ENCODE data around the gene NR2C2. TPM values are rescaled to one million over a fixed set of nuclear protein-coding genes. Genes with fewer than 3 reads are reported as not detected.
A peak's percentile ranks its signal among the peaks of the same experiment; 100 is the strongest.

NR2C2 gene
- total and polyA plus RNA-seq, 9 of the 15 experiments (the other 6 are each of a cell fraction or from before 2014, with no cell fraction given), result 6.1 to 33.0 (median 14.6) TPM

GRCh38 chr3:15052335-15053242 lies 105.2 kb downstream of the NR2C2 start:
- Histone ChIP-seq H3K4me1 (replicated peaks in 1 of 2; ENCODE audit: control insufficient read depth in 2 of 2, insufficient read depth in 2 of 2, low read length in 2 of 2) (peaks cover 40 to 45% of the 10 kb centered on the region in 2 experiments), H3K9me3 (replicated peaks; ENCODE audit: control insufficient read depth, insufficient read depth, low read depth, low read length) (no peaks in the 10 kb centered on the region), H3K79me2 (ENCODE audit: control insufficient read depth, insufficient read depth, low read length) (peaks cover 91% of the 10 kb centered on the region), H3K36me3 (ENCODE audit: control insufficient read depth, insufficient read depth, low read length) (peaks cover 94% of the 10 kb centered on the region), H4K20me1 (replicated peaks; ENCODE audit: control insufficient read depth, insufficient read depth, low read length) (peaks cover 36% of the 10 kb centered on the region), H2AFZ (ENCODE audit: low read depth, low read length) (no peak overlapping the region), H3K9ac (ENCODE audit: insufficient read depth in 1 of 2, low read depth in 2 of 2, low read length in 2 of 2) (peak overlapping the region; percentile 14 to 70; a peak in 3 of 4 replicates), H3K4me2 (ENCODE audit: insufficient read depth, low read length) (peak overlapping the region; percentile 64), H3K27ac (ENCODE audit: extremely low read depth, low read depth, low read length) (peak overlapping the region; percentile 71; the same call in 2 of the 3 replicates), H3K27me3 (ENCODE audit: control insufficient read depth in 2 of 2, insufficient read depth in 2 of 2, low read length in 2 of 2) (no peaks in the 10 kb centered on the region), H3K4me3 (no peak overlapping the region), H3K9me1 (ENCODE audit: control insufficient read depth, insufficient read depth, low read length) (peaks cover 20% of the 10 kb centered on the region)
- CTCF ChIA-PET (ENCODE audit: low intra/inter-chr PET ratio), result no interaction called here
- BruUV-seq (replicated peaks), result no TSS peak
- FAIRE-seq (peak; percentile 99), DNase-seq (ENCODE audit: extremely low read depth in 1 of 4, low spot score in 3 of 4) (peak; percentile 90 to 96 (median 92)), ATAC-seq (peak; percentile 95)
- intact Hi-C loops (cut with micrococcal nuclease) (loop anchor here (1.0 to 5.0 kb wide), 4 partner anchors 12 to 125 kb away; partner anchors contain the start of gene RBSN), in situ Hi-C loops (cut with MboI) (no loop called here)
- POLR2A ChIA-PET, result interaction anchor here (0.6 to 3.5 kb wide), 10 partner anchors 8 to 171 kb away, joined by 3 to 35 read pairs (median 3); partner anchors contain the start of genes MRPS25 and NR2C2
- 43% methylated on average over 14 of the region's 14 CpGs for WGBS (ENCODE audit: insufficient coverage, low coverage, missing lambda C conversion rate)
- TF ChIP-seq ZNF146 (CRISPR knock-in tag; IDR thresholded peaks at IDR 0.05; ENCODE audit: unreplicated experiment) (no peak), PYGO2 (tag; IDR thresholded peaks at IDR 0.05) (peak; percentile 45; the same call in 1 of the 2 replicates), HINFP (tag; conservative IDR thresholded peaks at IDR 0.05; ENCODE audit: low read depth) (no peak), SMARCB1 (IDR thresholded peaks at IDR 0.05; ENCODE audit: insufficient read length, low read depth) (no peak), CBX3 (IDR thresholded peaks at IDR 0.05; ENCODE audit: borderline replicate concordance in 1 of 2, low read length in 2 of 2) (peak in 1 of 2 experiments; percentile 94; a peak in 2 of 3 replicates), TAF1 (IDR thresholded peaks at IDR 0.05; ENCODE audit: control insufficient read depth, extremely low read depth, insufficient read depth, low read length, severe bottlenecking) (peak; percentile 78), ZNF511 (CRISPR knock-in tag; IDR thresholded peaks at IDR 0.05) (peak; percentile 35; the same call in 1 of the 2 replicates), MXD1 (CRISPR knock-in tag; IDR thresholded peaks at IDR 0.05; ENCODE audit: borderline replicate concordance, poor library complexity, severe bottlenecking) (no peak), ID3 (CRISPR knock-in tag; IDR thresholded peaks at IDR 0.05) (no peak), ID3 (tag; IDR thresholded peaks at IDR 0.05) (peak; percentile 97), ZNF239 (CRISPR knock-in tag; IDR thresholded peaks at IDR 0.05) (peak; percentile 77), ZNF140 (CRISPR knock-in tag; IDR thresholded peaks at IDR 0.05) (no peak), THRAP3 (IDR thresholded peaks at IDR 0.05; ENCODE audit: borderline replicate concordance) (no peak), HIVEP1 (CRISPR knock-in tag; IDR thresholded peaks at IDR 0.05) (no peak), MYNN (IDR thresholded peaks at IDR 0.05) (peak; percentile 85), MYNN (CRISPR knock-in tag; IDR thresholded peaks at IDR 0.05) (no peak), CBFA2T3 (IDR thresholded peaks at IDR 0.05) (peak; percentile 100), KLF13 (tag; IDR thresholded peaks at IDR 0.05; ENCODE audit: borderline replicate concordance, low read depth) (no peak), EGR1 (conservative IDR thresholded peaks at IDR 0.05) (peak; percentile 60)
